ENCODE results near the gene CDK19.
"Not testable (repeated sequence)": the region's sequence is repeated elsewhere in the genome, so short reads cannot be mapped to it uniquely, and the experiment has no call there.

DNA sequence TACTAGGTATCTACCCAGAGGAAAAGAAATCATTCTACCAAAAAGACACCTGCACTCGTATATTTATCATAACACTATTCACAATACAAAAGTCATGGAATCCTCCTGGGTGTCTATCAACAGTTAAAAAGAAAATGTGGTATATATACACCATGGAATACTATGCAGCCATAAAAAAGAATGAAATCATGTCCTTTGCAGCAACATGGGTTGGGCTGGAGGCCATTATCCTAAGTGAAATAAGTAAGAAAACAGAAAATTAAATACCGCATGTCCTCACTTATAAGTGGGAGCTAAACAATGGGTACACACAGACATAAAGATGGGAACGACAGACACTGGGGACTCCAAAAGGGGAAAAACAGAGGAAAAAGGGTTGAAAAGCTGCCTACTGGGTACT is 13.1 kb downstream of the CDK19 start:
- TF ChIP-seq, protein P1, sequence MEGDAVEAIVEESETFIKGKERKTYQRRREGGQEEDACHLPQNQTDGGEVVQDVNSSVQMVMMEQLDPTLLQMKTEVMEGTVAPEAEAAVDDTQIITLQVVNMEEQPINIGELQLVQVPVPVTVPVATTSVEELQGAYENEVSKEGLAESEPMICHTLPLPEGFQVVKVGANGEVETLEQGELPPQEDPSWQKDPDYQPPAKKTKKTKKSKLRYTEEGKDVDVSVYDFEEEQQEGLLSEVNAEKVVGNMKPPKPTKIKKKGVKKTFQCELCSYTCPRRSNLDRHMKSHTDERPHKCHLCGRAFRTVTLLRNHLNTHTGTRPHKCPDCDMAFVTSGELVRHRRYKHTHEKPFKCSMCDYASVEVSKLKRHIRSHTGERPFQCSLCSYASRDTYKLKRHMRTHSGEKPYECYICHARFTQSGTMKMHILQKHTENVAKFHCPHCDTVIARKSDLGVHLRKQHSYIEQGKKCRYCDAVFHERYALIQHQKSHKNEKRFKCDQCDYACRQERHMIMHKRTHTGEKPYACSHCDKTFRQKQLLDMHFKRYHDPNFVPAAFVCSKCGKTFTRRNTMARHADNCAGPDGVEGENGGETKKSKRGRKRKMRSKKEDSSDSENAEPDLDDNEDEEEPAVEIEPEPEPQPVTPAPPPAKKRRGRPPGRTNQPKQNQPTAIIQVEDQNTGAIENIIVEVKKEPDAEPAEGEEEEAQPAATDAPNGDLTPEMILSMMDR (IDR thresholded peaks at IDR 0.05) = not testable (repeated sequence)
- TF ChIP-seq JUND (IDR thresholded peaks at IDR 0.05); EZH2phosphoT487 (IDR thresholded peaks at IDR 0.05; ENCODE audit: borderline replicate concordance, low read depth): not testable (repeated sequence)

Data from SK-N-SH (cell line).